Measurements from ENCODE around the gene LCT. TPM values are rescaled to one million over a fixed set of nuclear protein-coding genes. Genes with fewer than 3 reads are reported as not detected.

LCT gene
- total and polyA plus RNA-seq, 9 of the 15 experiments (the other 6 are each of a cell fraction or from before 2014, with no cell fraction given): 0.01 to 0.04 (median 0.03) TPM; not detected in 4

GRCh38 chr2:135797497-135798274, 39.3 kb downstream of the LCT start (continued):
- TF ChIP-seq NR2C2 (CRISPR knock-in tag; IDR thresholded peaks at IDR 0.05): 0 out of 2 replicates have a peak, but pooled peaks have one; percentile 23
- no peak for TF ChIP-seq NR2C2 (tag; IDR thresholded peaks at IDR 0.05)
- TF ChIP-seq SREBF1 (IDR thresholded peaks at IDR 0.05; ENCODE audit: borderline replicate concordance, low read depth, low read length): no peak
- TF ChIP-seq PKNOX1 (IDR thresholded peaks at IDR 0.05): peak; percentile 50
- TF ChIP-seq XRCC5 (IDR thresholded peaks at IDR 0.05; ENCODE audit: low read depth, low read length): peak; percentile 71; the same call in 1 of the 2 replicates
- no peak for TF ChIP-seq ZNF830 (CRISPR knock-in tag; IDR thresholded peaks at IDR 0.05)
- no peak for TF ChIP-seq CBX1 (IDR thresholded peaks at IDR 0.05; ENCODE audit: low read depth)
- TF ChIP-seq SIRT6 (IDR thresholded peaks at IDR 0.05; ENCODE audit: low read depth, low read length): no peak
- no peak for TF ChIP-seq EP300 (IDR thresholded peaks at IDR 0.05; ENCODE audit: low read length)
- TF ChIP-seq JUND (IDR thresholded peaks at IDR 0.05; ENCODE audit: borderline replicate concordance, low read depth, low read length): peak; percentile 57
- peak; percentile 56; the same call in 1 of the 3 replicates for TF ChIP-seq JUND (tag; IDR thresholded peaks at IDR 0.05; ENCODE audit: borderline replicate concordance, low read depth, low read length)
- TF ChIP-seq KAT7 (CRISPR knock-in tag; IDR thresholded peaks at IDR 0.05; ENCODE audit: borderline replicate concordance): no peak
- TF ChIP-seq ZNF518B (CRISPR knock-in tag; IDR thresholded peaks at IDR 0.05): no peak
- TF ChIP-seq AFF1 (IDR thresholded peaks at IDR 0.05; ENCODE audit: low read depth in 1 of 2, partially characterized antibody in 2 of 2): no peak
- TF ChIP-seq ZNF717 (CRISPR knock-in tag; IDR thresholded peaks at IDR 0.05): no peak

Measured in K562 (cell line).